HG03095 (cell line): ENCODE data around the gene MAST4.

Experiments
- ATAC-seq: cut with Tn5 transposase; IDR thresholded peaks from one replicate; pipeline ENCODE4 v1.9.1; 2021; ENCODE audit warnings: moderate library complexity; ENCODE audit not compliant: unreplicated experiment

The MAST4 gene

GRCh38 chr5:67005737-67006499 is 409.7 kb downstream of the MAST4 start:
- no peak for ATAC-seq

GRCh38 chr5:67006500-67006848 is 410.3 kb downstream of the MAST4 start:
- ATAC-seq: no peak

GRCh38 chr5:67009028-67009427 is 412.8 kb downstream of the MAST4 start:
- ATAC-seq: no peak

GRCh38 chr5:67010684-67011409 is 414.7 kb downstream of the MAST4 start:
- ATAC-seq: no peak

- ATAC-seq: no peak
These were observed 415.2 kb downstream of the MAST4 start for GRCh38 chr5:67011422-67011821.

GRCh38 chr5:67012171-67012570 is 416.0 kb downstream of the MAST4 start:
- no peak for ATAC-seq

GRCh38 chr5:67013719-67014118 is 417.5 kb downstream of the MAST4 start:
- no peak for ATAC-seq

GRCh38 chr5:67014191-67014590 is 418.0 kb downstream of the MAST4 start:
- no peak for ATAC-seq

GRCh38 chr5:67014957-67015400 is 418.8 kb downstream of the MAST4 start:
- ATAC-seq: no peak

- ATAC-seq: no peak
These were observed 419.5 kb downstream of the MAST4 start for GRCh38 chr5:67015541-67016191.

GRCh38 chr5:67019065-67019845 is 423.1 kb downstream of the MAST4 start:
- no peak for ATAC-seq

- ATAC-seq: no peak
These were observed 424.0 kb downstream of the MAST4 start for GRCh38 chr5:67020096-67020615.

GRCh38 chr5:67021031-67021430 is 424.8 kb downstream of the MAST4 start:
- no peak for ATAC-seq

- no peak for ATAC-seq
These were observed 425.3 kb downstream of the MAST4 start for GRCh38 chr5:67021521-67021920.

- ATAC-seq: no peak
These were observed 425.8 kb downstream of the MAST4 start for GRCh38 chr5:67021962-67022361.

GRCh38 chr5:67025457-67025856 is 429.3 kb downstream of the MAST4 start:
- no peak for ATAC-seq

- no peak for ATAC-seq
These were observed 430.1 kb downstream of the MAST4 start for GRCh38 chr5:67026278-67026677.

GRCh38 chr5:67027171-67027570 is 431.0 kb downstream of the MAST4 start:
- no peak for ATAC-seq

GRCh38 chr5:67028371-67028770 is 432.2 kb downstream of the MAST4 start:
- ATAC-seq: no peak

- no peak for ATAC-seq
These were observed 432.7 kb downstream of the MAST4 start for GRCh38 chr5:67028941-67029340.

- ATAC-seq: no peak
These were observed 433.3 kb downstream of the MAST4 start for GRCh38 chr5:67029481-67029880.
